Renal cortical epithelial cell (primary cell): ENCODE measurements around the gene ABHD11. TPM values are rescaled to one million over a fixed set of nuclear protein-coding genes. Genes with fewer than 3 reads are reported as not detected.
A peak's percentile ranks its signal among the peaks of the same experiment; 100 is the strongest.

ENCODE experiments used
- DNase-seq: peaks from one replicate; pipeline ENCODE4 v3.0.0-alpha.2; 2011; ENCODE audit warnings: low read depth
- total RNA-seq: library from RNA; depleted of rRNA; stranded (reverse); fragments of >200 nt; gene quantifications from 2 replicates; pipeline ENCODE4 v1.2.3, GENCODE V29; 2014

ABHD11 gene
- total RNA-seq, 1 donor from 2014 or later, result 20.4 TPM

DNA sequence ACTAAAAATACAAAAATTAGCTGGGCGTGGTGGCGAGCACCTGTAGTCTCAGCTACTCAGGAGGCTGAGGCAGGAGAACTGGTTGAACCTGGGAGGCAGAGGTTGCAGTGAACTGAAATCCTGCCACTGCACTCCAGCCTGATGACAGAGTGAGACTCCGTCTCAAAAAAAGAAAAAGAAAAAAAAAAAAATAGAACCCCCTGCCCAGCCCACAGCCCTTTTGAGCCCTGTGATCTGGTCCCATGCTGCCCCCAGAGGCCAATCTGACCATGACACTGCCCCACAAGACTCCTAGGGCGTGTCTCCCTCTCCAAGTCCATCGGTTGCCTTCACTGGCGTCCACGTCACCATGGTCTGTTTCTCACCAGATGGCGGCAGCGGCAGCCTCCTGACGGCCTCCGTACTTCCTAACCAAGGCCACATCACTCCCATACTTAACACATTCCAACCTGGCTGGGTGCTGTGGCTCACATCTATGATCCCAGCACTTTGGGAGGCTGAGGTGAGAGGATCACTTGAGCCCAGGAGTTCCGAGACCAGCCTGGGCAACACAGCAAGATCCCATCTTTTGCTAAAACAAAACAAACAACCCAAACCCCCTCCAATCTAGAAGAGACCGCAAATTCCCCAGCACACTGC, 37.1 kb downstream of the ABHD11 start:
- peak; percentile 26 for DNase-seq

DNA sequence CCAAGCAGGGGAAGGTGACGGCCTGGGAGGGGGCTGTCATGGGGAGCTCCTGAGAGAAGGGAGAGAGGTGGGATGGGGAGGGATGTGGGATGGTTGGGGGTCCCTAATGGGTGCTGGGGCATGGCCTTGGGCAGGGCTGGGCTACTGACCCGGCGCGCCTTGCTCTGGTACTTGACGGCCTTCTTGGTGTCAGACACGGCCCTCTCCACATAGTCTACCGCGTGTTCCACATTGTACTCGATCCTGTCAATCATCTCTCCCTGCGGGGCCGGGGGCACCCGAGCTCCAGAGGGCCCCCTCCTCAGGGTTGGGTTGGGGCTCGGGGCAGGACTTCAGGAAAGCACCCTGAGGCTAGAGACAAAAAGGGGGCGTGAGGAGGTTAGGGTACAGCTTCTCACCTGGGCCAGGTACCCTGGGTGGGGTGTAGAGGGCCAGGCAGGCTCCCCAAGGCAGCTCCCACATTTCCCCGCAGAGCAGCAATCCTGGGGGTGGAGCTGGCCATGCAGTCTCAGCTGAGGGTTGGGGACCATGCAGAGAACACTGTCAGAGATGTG, 37.9 kb downstream of the ABHD11 start:
- DNase-seq, result no peak

DNA sequence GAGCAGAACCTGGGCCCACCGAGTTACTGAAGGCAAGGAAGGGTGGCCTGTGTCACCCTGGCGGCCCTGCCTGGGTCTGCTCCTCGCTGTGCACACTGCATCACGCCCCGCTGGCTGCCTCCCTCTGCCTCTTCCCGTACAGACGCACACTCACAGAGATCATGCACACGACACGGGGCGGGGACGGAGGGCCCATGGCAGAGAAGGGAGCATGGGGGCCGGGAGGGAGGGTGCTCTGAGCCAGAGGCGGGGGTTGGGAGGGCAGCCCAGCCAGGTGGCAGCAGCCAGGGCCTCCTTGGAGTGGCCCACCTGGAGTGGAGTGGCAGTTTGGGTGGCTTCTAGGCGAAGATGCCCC, 38.6 kb downstream of the ABHD11 start:
- no peak for DNase-seq

DNA sequence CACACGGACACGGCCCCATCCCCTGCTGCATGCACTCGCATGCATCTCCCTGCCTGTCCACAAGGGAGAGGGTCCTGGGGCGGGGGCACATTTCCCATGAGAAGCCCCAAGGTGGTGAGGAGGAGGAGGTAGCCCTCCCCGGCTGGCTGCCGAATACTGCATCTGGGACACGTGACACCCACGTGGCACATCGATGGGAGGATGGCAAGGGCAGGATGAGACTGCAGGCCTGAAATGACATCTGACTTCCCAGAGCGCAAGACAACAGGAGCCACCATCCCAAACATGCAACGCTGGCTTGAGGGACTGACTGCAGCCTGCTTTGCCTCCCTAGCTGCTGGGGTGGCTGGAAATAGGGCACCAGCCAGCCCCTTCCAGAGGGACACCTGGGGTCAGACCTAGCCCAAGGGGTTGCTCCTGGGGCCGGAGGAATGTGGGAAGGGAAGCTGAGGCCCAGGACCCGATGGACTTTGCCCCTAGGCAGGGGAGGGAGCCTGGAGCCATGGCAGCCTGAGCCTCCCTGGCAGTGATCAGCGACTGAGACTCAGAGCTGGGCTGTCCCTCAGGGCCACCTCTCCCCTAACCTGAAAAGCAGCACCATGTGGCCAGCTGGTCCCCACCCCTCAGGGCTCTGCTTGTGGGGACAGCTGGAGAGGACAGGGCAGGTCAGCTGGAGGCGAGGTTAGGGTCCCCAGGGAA, 39.1 kb downstream of the ABHD11 start:
- no peak for DNase-seq

DNA sequence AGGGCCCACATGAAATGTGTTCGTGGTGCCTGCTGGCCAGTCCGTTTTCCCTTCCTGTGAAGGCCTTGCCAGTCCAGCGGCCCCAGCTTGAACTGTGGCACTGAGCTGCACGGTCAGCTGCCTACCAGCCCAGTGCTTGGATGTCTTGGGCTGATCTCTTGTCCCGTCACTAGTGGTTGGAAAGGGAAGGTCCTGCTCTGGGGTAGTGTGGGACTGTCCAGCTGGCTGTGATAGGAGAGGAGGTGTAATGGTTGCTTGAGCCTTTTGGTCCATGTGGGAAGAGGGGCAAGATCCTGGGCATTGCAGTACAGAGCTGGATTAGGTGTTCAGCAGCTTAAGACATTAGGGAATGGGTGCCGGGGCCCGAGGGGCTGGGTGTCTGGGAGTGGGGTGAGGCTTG, 40.2 kb downstream of the ABHD11 start:
- DNase-seq, result no peak

DNA sequence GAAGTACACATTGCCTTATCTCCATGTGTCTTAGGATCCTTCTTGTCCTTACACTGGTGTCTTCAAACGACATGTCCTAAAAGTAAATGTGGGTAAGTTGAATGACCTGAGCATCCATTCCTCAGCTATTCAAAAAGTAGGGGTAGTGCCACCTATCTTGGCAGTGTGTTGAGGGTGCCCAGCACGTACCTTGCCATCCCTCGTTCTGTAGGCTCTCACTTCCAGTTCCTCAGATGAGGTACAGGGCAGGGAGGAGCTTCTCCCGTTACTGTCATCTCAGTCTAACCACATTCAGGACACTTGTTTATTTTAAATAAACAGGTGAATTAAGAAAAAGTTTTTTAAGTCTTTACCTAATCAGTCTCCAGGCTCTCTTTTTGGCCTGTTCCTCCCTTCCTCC, 42.2 kb downstream of the ABHD11 start:
- DNase-seq, result no peak

DNA sequence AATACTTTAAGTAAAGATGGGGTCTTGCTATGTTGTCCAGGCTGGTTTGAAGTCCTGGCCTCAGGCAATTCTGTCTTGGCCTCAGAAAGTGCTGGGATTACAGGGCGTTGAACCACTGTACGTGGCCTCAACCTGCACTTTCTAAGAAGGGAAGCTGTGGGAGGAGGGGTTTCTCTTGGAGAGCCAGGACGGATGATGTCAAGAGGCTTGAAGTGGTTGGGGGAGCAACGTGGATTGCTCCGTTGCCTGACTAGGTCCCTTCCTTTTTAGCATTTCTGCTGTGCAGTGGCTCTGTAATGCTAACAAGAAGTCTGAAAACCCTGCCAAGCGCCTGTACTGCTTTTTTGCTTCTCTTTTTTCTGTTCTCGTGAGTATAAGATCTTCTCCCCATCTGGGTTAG, 48.0 kb downstream of the ABHD11 start:
- no peak for DNase-seq

DNA sequence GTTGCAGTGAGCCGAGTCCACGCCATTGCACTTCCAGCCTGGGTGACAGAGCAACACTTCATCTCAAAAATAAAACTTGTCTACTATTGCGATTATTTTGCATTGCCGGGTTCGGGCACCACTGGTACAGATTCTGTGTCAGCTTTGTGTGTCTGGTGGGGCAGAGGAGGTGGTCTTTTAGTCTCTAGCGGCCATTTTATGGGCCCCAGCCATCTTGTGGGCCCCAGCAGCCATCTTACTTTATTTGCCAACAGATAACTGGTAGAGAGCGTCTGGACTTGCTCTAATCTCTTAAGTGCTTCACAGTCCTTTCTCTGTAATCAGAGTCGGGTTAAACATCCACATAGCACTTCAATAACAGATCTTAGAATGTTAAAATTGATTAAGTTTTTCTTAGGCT, 50.3 kb downstream of the ABHD11 start:
- no peak for DNase-seq

Other genes with a start within 250 kb of the ABHD11 start
- gene BAZ1B, start 216.5 kb downstream of the ABHD11 start, total RNA-seq, result 34.7 and 66.4 TPM in 2 replicates
- gene BCL7B, start 181.1 kb downstream of the ABHD11 start, total RNA-seq, result 21.7 and 23.4 TPM in 2 replicates
- 68.0 and 72.8 TPM in 2 replicates for gene TBL2, start 160.2 kb downstream of the ABHD11 start, total RNA-seq
- gene MLXIPL, start 114.3 kb downstream of the ABHD11 start, total RNA-seq, result 0.15 TPM in 1 of 2 replicates, not detected in the other
- gene VPS37D, start 71.0 kb downstream of the ABHD11 start, total RNA-seq, result 8.6 and 9.2 TPM in 2 replicates
- gene DNAJC30, start 55.3 kb downstream of the ABHD11 start, total RNA-seq, result 1.0 and 1.9 TPM in 2 replicates
- gene BUD23, start 55.2 kb downstream of the ABHD11 start, total RNA-seq, result 34.0 and 67.7 TPM in 2 replicates
- gene STX1A, start 19.1 kb downstream of the ABHD11 start, total RNA-seq, result 12.9 and 13.9 TPM in 2 replicates
- gene CLDN3, start 31.5 kb upstream of the ABHD11 start, total RNA-seq, result 10.8 and 11.6 TPM in 2 replicates
- gene CLDN4, start 92.2 kb upstream of the ABHD11 start, total RNA-seq, result 186 and 689 TPM in 2 replicates
- gene METTL27, start 103.7 kb upstream of the ABHD11 start, total RNA-seq, result 1.4 and 12.0 TPM in 2 replicates
- gene TMEM270, start 122.4 kb upstream of the ABHD11 start, total RNA-seq, result not detected in 2 replicates